ENCODE data around the gene SH2D4B.

Gene SH2D4B

GRCh38 chr10:80630324-80630723 lies 92.6 kb downstream of the SH2D4B start:
- no peak for ATAC-seq

GRCh38 chr10:80632742-80633141 lies 95.0 kb downstream of the SH2D4B start:
- no peak for ATAC-seq
- TF ChIP-seq TCF4 (CRISPR knock-in tag; IDR thresholded peaks at IDR 0.05; ENCODE audit: borderline replicate concordance) = no peak
- no peak for TF ChIP-seq BACH2 (CRISPR knock-in tag; IDR thresholded peaks at IDR 0.05; ENCODE audit: borderline replicate concordance)
- TF ChIP-seq ZC3H10 (CRISPR knock-in tag; IDR thresholded peaks at IDR 0.05) = no peak
- TF ChIP-seq ZNF8 (CRISPR knock-in tag; IDR thresholded peaks at IDR 0.05) = no peak
- TF ChIP-seq ISL1 (CRISPR knock-in tag; IDR thresholded peaks at IDR 0.05) = no peak

More at GRCh38 chr10:80630324-80630723, 92.6 kb downstream of the SH2D4B start:
- TF ChIP-seq TOX (CRISPR knock-in tag; IDR thresholded peaks at IDR 0.05; ENCODE audit: borderline replicate concordance) = no peak
- no peak for TF ChIP-seq ZC3H10 (CRISPR knock-in tag; IDR thresholded peaks at IDR 0.05)
- TF ChIP-seq ZFP30 (CRISPR knock-in tag; IDR thresholded peaks at IDR 0.05) = no peak

DNA sequence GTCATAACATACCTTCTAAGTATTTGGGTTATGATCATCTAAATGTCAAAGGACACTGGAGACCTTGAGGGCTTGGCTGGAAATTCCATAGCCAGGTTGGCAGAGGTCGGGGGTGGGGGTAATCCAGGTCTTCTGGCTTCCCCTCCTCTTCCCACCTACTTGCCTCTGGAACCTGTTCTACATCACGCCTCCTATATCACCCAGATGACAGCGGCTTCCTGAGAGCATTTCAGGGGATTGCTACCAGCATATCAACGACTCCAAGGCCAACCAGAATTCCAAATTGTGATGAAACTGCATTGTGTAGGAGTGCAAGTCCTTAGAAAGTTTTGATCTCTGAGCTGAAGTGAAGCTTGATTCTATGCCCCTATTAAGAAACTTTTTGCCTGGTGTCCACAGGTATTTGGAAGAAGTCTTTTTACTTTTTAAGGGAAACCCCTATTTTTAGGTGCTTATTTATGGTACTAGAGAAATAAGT lies 95.7 kb downstream of the SH2D4B start:
- ATAC-seq = no peak
- TF ChIP-seq BACH2 (CRISPR knock-in tag; IDR thresholded peaks at IDR 0.05; ENCODE audit: borderline replicate concordance) = no peak
- TF ChIP-seq ZNF70 (CRISPR knock-in tag; IDR thresholded peaks at IDR 0.05) = no peak
- TF ChIP-seq ZFP3 (CRISPR knock-in tag; IDR thresholded peaks at IDR 0.05) = no peak
- no peak for TF ChIP-seq CREB5 (CRISPR knock-in tag; IDR thresholded peaks at IDR 0.05; ENCODE audit: low read depth)
- TF ChIP-seq, protein P1, sequence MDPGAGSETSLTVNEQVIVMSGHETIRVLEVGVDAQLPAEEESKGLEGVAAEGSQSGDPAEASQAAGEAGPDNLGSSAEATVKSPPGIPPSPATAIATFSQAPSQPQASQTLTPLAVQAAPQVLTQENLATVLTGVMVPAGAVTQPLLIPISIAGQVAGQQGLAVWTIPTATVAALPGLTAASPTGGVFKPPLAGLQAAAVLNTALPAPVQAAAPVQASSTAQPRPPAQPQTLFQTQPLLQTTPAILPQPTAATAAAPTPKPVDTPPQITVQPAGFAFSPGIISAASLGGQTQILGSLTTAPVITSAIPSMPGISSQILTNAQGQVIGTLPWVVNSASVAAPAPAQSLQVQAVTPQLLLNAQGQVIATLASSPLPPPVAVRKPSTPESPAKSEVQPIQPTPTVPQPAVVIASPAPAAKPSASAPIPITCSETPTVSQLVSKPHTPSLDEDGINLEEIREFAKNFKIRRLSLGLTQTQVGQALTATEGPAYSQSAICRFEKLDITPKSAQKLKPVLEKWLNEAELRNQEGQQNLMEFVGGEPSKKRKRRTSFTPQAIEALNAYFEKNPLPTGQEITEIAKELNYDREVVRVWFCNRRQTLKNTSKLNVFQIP (CRISPR knock-in tag; IDR thresholded peaks at IDR 0.05; ENCODE audit: borderline replicate concordance, low read depth) = no peak
- no peak for TF ChIP-seq SNAI2 (CRISPR knock-in tag; IDR thresholded peaks at IDR 0.05)
- TF ChIP-seq ESRRG (CRISPR knock-in tag; IDR thresholded peaks at IDR 0.05) = no peak
- no peak for TF ChIP-seq ISL1 (CRISPR knock-in tag; IDR thresholded peaks at IDR 0.05)
- TF ChIP-seq ZNF8 (CRISPR knock-in tag; IDR thresholded peaks at IDR 0.05) = no peak
- TF ChIP-seq CSDC2 (CRISPR knock-in tag; IDR thresholded peaks at IDR 0.05) = no peak
- no peak for TF ChIP-seq RARB (CRISPR knock-in tag; IDR thresholded peaks at IDR 0.05)
- TF ChIP-seq TOX (CRISPR knock-in tag; IDR thresholded peaks at IDR 0.05; ENCODE audit: borderline replicate concordance) = no peak
- no peak for TF ChIP-seq TCF4 (CRISPR knock-in tag; IDR thresholded peaks at IDR 0.05; ENCODE audit: borderline replicate concordance)
- TF ChIP-seq PPARA (CRISPR knock-in tag; IDR thresholded peaks at IDR 0.05; ENCODE audit: borderline replicate concordance) = no peak

GRCh38 chr10:80633910-80634309 lies 96.2 kb downstream of the SH2D4B start:
- TF ChIP-seq PPARA (CRISPR knock-in tag; IDR thresholded peaks at IDR 0.05; ENCODE audit: borderline replicate concordance) (no peak), TCF4 (CRISPR knock-in tag; IDR thresholded peaks at IDR 0.05; ENCODE audit: borderline replicate concordance) (no peak), ARNTL (CRISPR knock-in tag; IDR thresholded peaks at IDR 0.05; ENCODE audit: borderline replicate concordance, low read depth) (no peak), TOX (CRISPR knock-in tag; IDR thresholded peaks at IDR 0.05; ENCODE audit: borderline replicate concordance) (no peak), ZFP3 (CRISPR knock-in tag; IDR thresholded peaks at IDR 0.05) (no peak), PATZ1 (CRISPR knock-in tag; IDR thresholded peaks at IDR 0.05; ENCODE audit: borderline replicate concordance) (no peak), ZFP30 (CRISPR knock-in tag; IDR thresholded peaks at IDR 0.05) (no peak), ZNF8 (CRISPR knock-in tag; IDR thresholded peaks at IDR 0.05) (no peak), ESRRG (CRISPR knock-in tag; IDR thresholded peaks at IDR 0.05) (no peak), ISL1 (CRISPR knock-in tag; IDR thresholded peaks at IDR 0.05) (no peak), SNAI2 (CRISPR knock-in tag; IDR thresholded peaks at IDR 0.05) (no peak), BACH2 (CRISPR knock-in tag; IDR thresholded peaks at IDR 0.05; ENCODE audit: borderline replicate concordance) (no peak)
- TF ChIP-seq, protein P1 (CRISPR knock-in tag; IDR thresholded peaks at IDR 0.05; ENCODE audit: borderline replicate concordance, low read depth) = no peak
- TF ChIP-seq, protein P2, sequence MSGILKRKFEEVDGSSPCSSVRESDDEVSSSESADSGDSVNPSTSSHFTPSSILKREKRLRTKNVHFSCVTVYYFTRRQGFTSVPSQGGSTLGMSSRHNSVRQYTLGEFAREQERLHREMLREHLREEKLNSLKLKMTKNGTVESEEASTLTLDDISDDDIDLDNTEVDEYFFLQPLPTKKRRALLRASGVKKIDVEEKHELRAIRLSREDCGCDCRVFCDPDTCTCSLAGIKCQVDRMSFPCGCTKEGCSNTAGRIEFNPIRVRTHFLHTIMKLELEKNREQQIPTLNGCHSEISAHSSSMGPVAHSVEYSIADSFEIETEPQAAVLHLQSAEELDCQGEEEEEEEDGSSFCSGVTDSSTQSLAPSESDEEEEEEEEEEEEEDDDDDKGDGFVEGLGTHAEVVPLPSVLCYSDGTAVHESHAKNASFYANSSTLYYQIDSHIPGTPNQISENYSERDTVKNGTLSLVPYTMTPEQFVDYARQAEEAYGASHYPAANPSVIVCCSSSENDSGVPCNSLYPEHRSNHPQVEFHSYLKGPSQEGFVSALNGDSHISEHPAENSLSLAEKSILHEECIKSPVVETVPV (CRISPR knock-in tag; IDR thresholded peaks at IDR 0.05) = no peak
- no peak for ATAC-seq
